ENCODE data around the gene DNAJB12. TPM values are rescaled to one million over a fixed set of nuclear protein-coding genes. Genes with fewer than 3 reads are reported as not detected.
A peak's percentile ranks its signal among the peaks of the same experiment; 100 is the strongest.
"Not testable (repeated sequence)": the region's sequence is repeated elsewhere in the genome, so short reads cannot be mapped to it uniquely, and the experiment has no call there.

The DNAJB12 gene
- total RNA-seq (10 to 100 TPM; 27.6 to 46.4 (median 33.1) TPM), polyA plus RNA-seq (10 to 100 TPM; 27.5 to 32.0 TPM)
- long read RNA-seq, donor 1, full-length matches to known transcripts = 247 of 408 reads
- long read RNA-seq, donor 1, partial matches to known transcripts = 47 of 408 reads
- long read RNA-seq, donor 1, other reads (novel, unspliced or antisense) = 114 of 408 reads
- long read RNA-seq, donor 2, full-length matches to known transcripts = 9 of 9 reads
- long read RNA-seq, donor 2, partial matches to known transcripts = 0 of 9 reads
- long read RNA-seq, donor 2, other reads (novel, unspliced or antisense) = 0 of 9 reads
- long read RNA-seq, donor 3, full-length matches to known transcripts = 47 of 107 reads
- long read RNA-seq, donor 3, partial matches to known transcripts = 20 of 107 reads
- long read RNA-seq, donor 3, other reads (novel, unspliced or antisense) = 40 of 107 reads

DNA sequence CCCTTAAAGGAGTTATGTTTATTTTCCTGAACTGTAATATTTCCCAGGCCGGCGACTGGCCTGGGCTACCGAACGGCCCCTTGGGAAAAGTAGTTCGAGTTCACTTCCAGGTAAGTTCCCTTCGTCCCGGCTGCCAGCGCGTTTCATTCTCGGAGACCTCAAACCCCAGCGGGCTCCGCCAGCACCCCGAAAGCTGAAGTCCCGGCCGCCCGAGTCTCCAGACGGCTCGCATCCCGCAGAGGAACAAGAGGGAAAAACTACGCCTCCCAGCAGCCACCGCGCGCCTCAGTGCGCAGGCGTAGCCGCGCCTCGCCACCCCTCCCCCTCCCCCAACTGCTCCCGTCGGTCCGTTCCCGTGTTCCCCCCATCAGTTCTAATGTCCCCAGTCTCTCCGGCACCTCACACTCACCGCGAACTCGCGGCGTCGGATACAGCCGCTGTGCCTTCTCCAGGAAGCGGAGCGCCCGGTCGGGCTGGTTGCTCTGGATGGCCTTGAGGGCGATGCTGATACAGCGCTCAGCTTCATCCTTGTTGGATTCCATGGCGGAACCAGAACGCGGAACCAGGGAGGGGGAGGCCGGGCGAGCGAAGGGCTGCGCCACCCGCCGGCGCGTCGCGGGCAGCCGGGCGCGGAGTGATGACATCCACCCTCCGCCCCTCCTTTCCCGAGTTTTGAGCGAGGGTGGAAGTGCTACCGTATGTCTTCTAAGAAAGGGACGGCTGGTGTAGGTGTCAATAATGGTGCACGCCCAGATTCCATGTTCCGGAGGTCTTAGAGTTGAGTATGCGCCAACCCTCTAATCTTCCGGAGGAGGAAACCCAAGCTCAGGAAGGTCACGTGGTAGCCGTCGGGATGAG lies at the start of gene DNAJB12:
TSS of gene DNAJB12 (minus strand) at position 564 of the 858 bp plus-strand sequence. CDS start at position 542, 22 bp downstream.
- WGBS, 3 donors = 0 to 1% (median 0%) methylated on average over 71 to 74 of the region's 74 CpGs
- peak within 1 kb of the TSS; percentile 96 for H3K4me3 ChIP-seq
- no peak for TF ChIP-seq CTCF (IDR thresholded peaks at IDR 0.05)
- peak; percentile 82 for TF ChIP-seq POLR2A (IDR thresholded peaks at IDR 0.05)
- no peaks in the 10 kb centered on the region for H3K27me3 ChIP-seq
- H3K4me1 ChIP-seq (ENCODE audit: insufficient read depth) = peaks cover 6% of the 10 kb centered on the region
- DNase-seq = peak; percentile 89 to 94 (median 91)
- intact Hi-C loops (cut with DNase I) = no loop called here
- peak within 1 kb of the TSS; percentile 89 for H3K27ac ChIP-seq
- no peaks in the 10 kb centered on the region for H3K36me3 ChIP-seq
- H3K9me3 ChIP-seq = no peaks in the 10 kb centered on the region

- H3K36me3 ChIP-seq; H3K27ac ChIP-seq; H3K9me3 ChIP-seq; H3K4me1 ChIP-seq (ENCODE audit: insufficient read depth); DNase-seq; intact Hi-C loops (cut with DNase I); H3K4me3 ChIP-seq; H3K27me3 ChIP-seq: not testable (repeated sequence)
- 92 to 97% (median 95%) methylated on average over 3 of the region's 3 CpGs for WGBS, 3 donors
These were observed 40.9 kb upstream of the DNAJB12 start for GRCh38 chr10:72395581-72395980.

- Histone ChIP-seq H3K36me3 (no peaks in the 10 kb centered on the region), H3K9me3 (no peaks in the 10 kb centered on the region), H3K4me3 (no peak overlapping the region), H3K4me1 (ENCODE audit: insufficient read depth) (no peaks in the 10 kb centered on the region), H3K27ac (no peak overlapping the region), H3K27me3 (no peaks in the 10 kb centered on the region)
- 91 to 100% (median 96%) methylated on average over 1 of the region's 1 CpG for WGBS, 3 donors
- no peak for TF ChIP-seq EP300 (IDR thresholded peaks at IDR 0.05)
- TF ChIP-seq CTCF (IDR thresholded peaks at IDR 0.05) = no peak
- no peak for TF ChIP-seq POLR2A (IDR thresholded peaks at IDR 0.05)
- intact Hi-C loops (cut with DNase I) = no loop called here
- DNase-seq = no peak
These were observed 37.9 kb upstream of the DNAJB12 start for GRCh38 chr10:72392571-72392970.

DNA sequence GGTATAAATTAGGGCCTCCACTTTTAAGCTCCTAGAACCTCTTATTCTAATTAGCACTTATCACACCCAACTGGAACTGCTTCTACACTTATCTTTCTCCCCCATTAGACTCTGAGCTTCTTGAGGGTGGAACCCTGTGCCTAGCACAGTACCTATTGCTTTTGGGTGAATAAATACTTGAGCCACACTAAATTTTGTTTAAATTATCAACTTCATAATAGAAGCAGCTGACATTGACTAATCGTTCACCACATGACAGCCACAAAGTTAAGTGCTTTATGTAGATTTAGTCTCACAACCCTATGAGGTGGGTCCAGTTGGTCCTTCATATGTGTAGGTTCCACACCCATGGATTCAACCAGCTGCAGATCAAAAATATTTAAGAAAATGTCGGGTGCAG lies 36.0 kb upstream of the DNAJB12 start:
- intact Hi-C loops (cut with DNase I) = no loop called here
- no peaks in the 10 kb centered on the region for H3K9me3 ChIP-seq
- TF ChIP-seq CTCF (IDR thresholded peaks at IDR 0.05) (no peak), POLR2A (IDR thresholded peaks at IDR 0.05) (no peak), EP300 (IDR thresholded peaks at IDR 0.05) (no peak)
- WGBS, 3 donors = 92 to 94% (median 92%) methylated on average over 2 of the region's 2 CpGs
- H3K4me3 ChIP-seq = no peak overlapping the region
- no peaks in the 10 kb centered on the region for H3K27me3 ChIP-seq
- no peaks in the 10 kb centered on the region for H3K4me1 ChIP-seq (ENCODE audit: insufficient read depth)
- DNase-seq = no peak
- no peak overlapping the region for H3K27ac ChIP-seq
- no peaks in the 10 kb centered on the region for H3K36me3 ChIP-seq

Data from ovary (tissue), 10 donors.